HG02885 (cell line): ENCODE data around the gene CCR2.
"Not testable (repeated sequence)": the region's sequence is repeated elsewhere in the genome, so short reads cannot be mapped to it uniquely, and the experiment has no call there.

ENCODE experiments used
- ATAC-seq: cut with Tn5 transposase; IDR thresholded peaks from one replicate; pipeline ENCODE4 v1.9.1; 2021; ENCODE audit warnings: mild to moderate bottlenecking; ENCODE audit not compliant: unreplicated experiment, poor library complexity

The CCR2 gene

DNA sequence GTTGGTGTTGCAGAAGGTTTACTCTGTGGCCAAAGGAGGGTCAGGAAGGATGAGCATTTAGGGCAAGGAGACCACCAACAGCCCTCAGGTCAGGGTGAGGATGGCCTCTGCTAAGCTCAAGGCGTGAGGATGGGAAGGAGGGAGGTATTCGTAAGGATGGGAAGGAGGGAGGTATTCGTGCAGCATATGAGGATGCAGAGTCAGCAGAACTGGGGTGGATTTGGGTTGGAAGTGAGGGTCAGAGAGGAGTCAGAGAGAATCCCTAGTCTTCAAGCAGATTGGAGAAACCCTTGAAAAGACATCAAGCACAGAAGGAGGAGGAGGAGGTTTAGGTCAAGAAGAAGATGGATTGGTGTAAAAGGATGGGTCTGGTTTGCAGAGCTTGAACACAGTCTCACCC, 20.8 kb downstream of the CCR2 start:
- ATAC-seq = no peak

- no peak for ATAC-seq
Measured at GRCh38 chr3:46375218-46375617, 21.3 kb downstream of the CCR2 start.

GRCh38 chr3:46375814-46376213, 21.9 kb downstream of the CCR2 start:
- no peak for ATAC-seq

DNA sequence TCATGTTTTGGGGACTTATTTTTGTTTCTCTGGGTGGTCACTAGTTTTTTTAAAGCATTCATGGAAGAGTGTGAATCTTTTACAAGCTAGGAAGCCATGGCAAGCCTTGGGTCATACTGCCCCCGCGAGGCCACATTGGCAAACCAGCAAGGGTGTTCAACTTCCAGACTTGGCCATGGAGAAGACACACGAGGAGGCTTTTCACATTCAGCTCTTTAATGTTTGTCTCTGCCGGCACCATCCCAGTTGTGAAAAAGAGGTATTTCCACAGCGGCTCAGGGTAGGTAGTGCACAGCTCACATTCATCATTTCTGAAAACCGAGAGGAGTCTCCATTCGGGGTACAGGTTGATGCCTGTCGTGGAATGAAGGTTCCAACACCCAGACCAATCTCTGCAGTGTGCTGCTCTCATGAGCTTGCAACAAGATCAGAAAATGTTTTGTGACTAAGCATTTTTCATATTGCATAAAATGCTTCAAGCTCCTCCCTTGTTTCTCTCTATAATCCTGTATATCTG, 24.6 kb downstream of the CCR2 start:
- no peak for ATAC-seq

- no peak for ATAC-seq
Measured at GRCh38 chr3:46380471-46381221, 26.7 kb downstream of the CCR2 start.

DNA sequence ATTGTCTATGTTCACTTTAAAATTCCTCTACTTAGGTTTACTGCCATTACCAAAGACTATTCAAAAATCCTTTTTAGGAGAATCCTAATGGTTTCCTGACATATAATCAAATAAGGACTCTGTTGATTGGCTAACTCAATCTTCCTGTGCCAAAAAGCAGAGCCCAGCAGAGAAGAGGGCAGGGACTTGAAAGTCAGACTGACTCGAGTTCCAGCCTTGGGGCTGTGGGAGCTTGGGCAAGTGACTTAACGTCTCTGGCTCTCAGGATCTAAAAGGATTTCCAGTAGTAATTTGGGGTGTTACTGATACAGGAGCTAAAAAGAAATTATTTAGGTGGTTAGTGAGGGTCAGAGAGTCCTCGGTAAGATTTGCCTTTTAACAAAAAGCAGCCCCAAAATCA, 27.7 kb downstream of the CCR2 start:
- no peak for ATAC-seq

- ATAC-seq = no peak
Measured at GRCh38 chr3:46383211-46383950, 29.5 kb downstream of the CCR2 start.

GRCh38 chr3:46383951-46384330, 30.0 kb downstream of the CCR2 start:
- no peak for ATAC-seq

- ATAC-seq = no peak
Measured at GRCh38 chr3:46386205-46386604, 32.3 kb downstream of the CCR2 start.

- ATAC-seq = not testable (repeated sequence)
Measured at GRCh38 chr3:46388847-46389246, 34.9 kb downstream of the CCR2 start.

- no peak for ATAC-seq
Measured at GRCh38 chr3:46389306-46389705, 35.4 kb downstream of the CCR2 start.

DNA sequence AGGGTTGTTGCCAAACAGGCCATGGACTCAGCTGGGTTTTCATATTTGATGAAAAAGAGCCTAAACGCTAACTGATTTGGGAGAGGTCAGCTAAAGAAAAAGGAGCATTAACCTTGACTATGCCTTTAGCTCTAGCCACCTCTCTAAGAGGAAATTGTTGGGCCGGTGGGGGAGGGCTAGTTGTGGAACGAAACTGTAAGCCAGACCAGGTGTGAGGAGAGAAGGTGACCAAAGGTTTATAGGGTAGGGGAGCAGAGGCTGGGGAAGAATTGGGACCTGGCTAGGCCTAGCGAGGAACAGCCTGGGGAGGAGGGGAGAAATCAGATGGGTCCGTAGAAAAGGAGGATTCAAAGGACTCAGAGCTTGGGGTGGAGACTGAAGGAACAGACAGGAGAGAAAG, 37.6 kb downstream of the CCR2 start:
- ATAC-seq = not testable (repeated sequence)

DNA sequence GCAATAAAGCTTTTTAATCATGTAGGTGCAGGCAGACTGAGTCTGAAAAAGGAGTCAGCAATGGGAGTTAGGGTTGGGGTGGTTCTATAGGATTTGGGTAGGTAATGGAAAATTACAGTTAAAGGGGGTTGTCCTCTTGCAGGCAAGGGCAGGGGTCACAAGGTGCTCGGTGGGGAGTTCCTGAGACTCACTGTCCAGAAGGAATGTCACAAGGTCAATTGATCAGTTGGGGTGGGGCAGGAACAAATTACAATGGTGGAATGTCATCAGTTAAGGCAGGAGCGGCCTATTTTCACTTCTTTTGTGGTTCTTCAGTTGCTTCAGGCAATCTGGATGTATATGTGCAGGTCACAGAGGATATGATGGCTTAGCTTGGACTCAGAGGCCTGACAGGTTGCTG, 39.1 kb downstream of the CCR2 start:
- no peak for ATAC-seq

GRCh38 chr3:46393554-46394434, 39.9 kb downstream of the CCR2 start:
- ATAC-seq = no peak

GRCh38 chr3:46395210-46395661, 41.3 kb downstream of the CCR2 start:
- ATAC-seq = no peak

GRCh38 chr3:46395766-46396530, 42.0 kb downstream of the CCR2 start:
- ATAC-seq = no peak

GRCh38 chr3:46397111-46397510, 43.2 kb downstream of the CCR2 start:
- ATAC-seq = no peak

DNA sequence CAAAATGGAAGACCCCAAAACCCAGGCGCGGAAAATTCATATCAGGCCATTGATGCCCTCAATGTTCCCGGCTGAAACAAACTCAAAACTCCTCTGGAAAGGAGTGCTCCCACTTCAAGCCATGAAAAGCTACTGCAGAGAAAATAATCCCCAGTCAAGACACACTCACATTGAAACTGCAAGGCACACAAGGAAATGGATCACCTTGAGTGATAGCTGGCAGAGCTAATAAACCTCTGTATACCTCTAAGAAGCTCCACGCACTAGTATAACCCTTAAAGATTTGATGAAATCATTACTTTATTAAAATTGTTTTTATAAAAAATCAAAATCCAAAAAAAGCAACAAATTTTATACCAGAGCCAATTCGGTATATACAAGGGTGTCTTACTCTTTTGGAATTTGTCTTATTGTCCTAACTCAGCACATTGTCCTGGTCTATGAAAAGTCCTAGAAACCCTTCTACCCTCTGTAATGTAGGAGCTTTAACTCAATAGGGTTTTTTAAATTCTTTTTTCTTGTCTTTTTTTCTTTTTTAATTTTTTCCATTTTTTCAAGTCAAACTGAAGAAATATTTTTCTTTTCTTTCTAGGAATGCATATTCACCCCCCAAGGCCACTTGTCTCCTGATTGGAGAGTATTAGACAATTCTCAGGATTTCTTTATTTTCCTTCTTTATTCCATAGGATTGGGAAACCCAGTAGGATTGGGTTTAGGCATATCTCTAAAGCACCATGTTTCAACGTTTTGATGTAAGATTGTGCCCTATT, 44.5 kb downstream of the CCR2 start:
- ATAC-seq = no peak

DNA sequence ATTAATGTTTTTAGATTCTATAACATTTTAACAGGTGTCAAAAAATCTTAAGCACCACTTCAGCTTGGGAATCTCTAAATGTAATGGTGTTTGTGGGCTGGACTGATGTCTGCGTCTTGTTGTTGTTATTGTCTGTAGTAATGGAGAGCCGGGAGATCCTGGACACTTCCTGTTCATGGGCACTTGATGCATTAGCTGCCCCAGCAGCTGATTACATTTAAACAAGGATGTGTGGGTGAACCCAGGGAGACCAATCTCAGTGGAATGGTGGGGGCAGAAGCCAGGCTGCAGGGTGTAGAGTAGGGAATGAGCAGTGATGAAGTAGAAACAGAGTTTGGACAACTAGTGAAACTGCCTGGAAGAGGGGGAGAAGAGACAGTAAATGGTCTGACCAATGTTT, 45.2 kb downstream of the CCR2 start:
- ATAC-seq = no peak
